ENCODE results near the gene KYNU.

- TF ChIP-seq CTCF (IDR thresholded peaks at IDR 0.05; ENCODE audit: low read depth, low read length, poor library complexity, severe bottlenecking), result no peak
- no peak for TF ChIP-seq EZH2phosphoT487 (IDR thresholded peaks at IDR 0.05; ENCODE audit: borderline replicate concordance, low read length)
These were observed 10.3 kb upstream of the KYNU start for GRCh38 chr2:142867136-142867535.
